Nephron progenitor cell (in vitro differentiated cells): ENCODE results near the gene AADACL2.

Experiments used
- DNase-seq: peaks from one replicate; pipeline ENCODE4 v3.0.0; 2021
- H3K27ac Mint-ChIP-seq: 2 replicates; pipeline ENCODE4 v1.8.0; 2021; ENCODE audit warnings: mild to moderate bottlenecking, moderate library complexity, mixed read lengths
- H3K27me3 Mint-ChIP-seq: 2 replicates; pipeline ENCODE4 v1.8.0; 2021; ENCODE audit warnings: mild to moderate bottlenecking, low read depth, mixed read lengths; ENCODE audit not compliant: poor library complexity
- H3K36me3 Mint-ChIP-seq: 2 replicates; pipeline ENCODE4 v1.8.0; 2021; ENCODE audit warnings: low read depth, mixed read lengths
- H3K4me1 Mint-ChIP-seq: 2 replicates; pipeline ENCODE4 v1.8.0; 2021; ENCODE audit warnings: mixed read lengths
- H3K4me3 Mint-ChIP-seq: 2 replicates; pipeline ENCODE4 v1.8.0; 2021; ENCODE audit warnings: mild to moderate bottlenecking, moderate library complexity, mixed read lengths
- H3K9me3 Mint-ChIP-seq: 2 replicates; pipeline ENCODE4 v1.8.0; 2021; ENCODE audit warnings: mild to moderate bottlenecking, moderate library complexity, mixed read lengths
- CTCF ChIP-seq: fragments of 200-600 bp; sonication (generic); IDR thresholded peaks from 2 replicates; pipeline ENCODE4 v1.5.0; 2021; ENCODE audit warnings: antibody characterized with exemption

AADACL2 gene

GRCh38 chr3:151806838-151807237 is 73.1 kb downstream of the AADACL2 start:
- Mint-ChIP-seq H3K27me3 (peaks cover 3% of the 10 kb centered on the region), H3K4me3 (no peak overlapping the region), H3K27ac (no peak overlapping the region), H3K9me3 (peaks cover 23% of the 10 kb centered on the region), H3K36me3 (no peaks in the 10 kb centered on the region), H3K4me1 (peaks cover 10% of the 10 kb centered on the region)
- TF ChIP-seq CTCF: no peak
- no peak for DNase-seq
